ENCODE data around the gene LRRIQ4. TPM values are rescaled to one million over a fixed set of nuclear protein-coding genes. Genes with fewer than 3 reads are reported as not detected.

Gene LRRIQ4
- total RNA-seq: under 1 TPM; 0.12 to 0.18 TPM
- under 1 TPM; 0.09 to 0.18 (median 0.15) TPM for polyA plus RNA-seq (ENCODE audit: insufficient read length in 6 of 6)
- long read RNA-seq, donor 1: 0 reads
- long read RNA-seq, donor 2: 0 reads
- long read RNA-seq, donor 3: 0 reads
- long read RNA-seq, donor 4: 0 reads
- long read RNA-seq, donor 5: 0 reads
- long read RNA-seq, donor 6: 0 reads
- long read RNA-seq, donor 7: 0 reads
- long read RNA-seq, donor 8: 0 reads
- long read RNA-seq, donor 9: 0 reads
- long read RNA-seq, donor 10: 0 reads
- long read RNA-seq, donor 11: 0 reads
- long read RNA-seq, donor 12: 0 reads

DNA sequence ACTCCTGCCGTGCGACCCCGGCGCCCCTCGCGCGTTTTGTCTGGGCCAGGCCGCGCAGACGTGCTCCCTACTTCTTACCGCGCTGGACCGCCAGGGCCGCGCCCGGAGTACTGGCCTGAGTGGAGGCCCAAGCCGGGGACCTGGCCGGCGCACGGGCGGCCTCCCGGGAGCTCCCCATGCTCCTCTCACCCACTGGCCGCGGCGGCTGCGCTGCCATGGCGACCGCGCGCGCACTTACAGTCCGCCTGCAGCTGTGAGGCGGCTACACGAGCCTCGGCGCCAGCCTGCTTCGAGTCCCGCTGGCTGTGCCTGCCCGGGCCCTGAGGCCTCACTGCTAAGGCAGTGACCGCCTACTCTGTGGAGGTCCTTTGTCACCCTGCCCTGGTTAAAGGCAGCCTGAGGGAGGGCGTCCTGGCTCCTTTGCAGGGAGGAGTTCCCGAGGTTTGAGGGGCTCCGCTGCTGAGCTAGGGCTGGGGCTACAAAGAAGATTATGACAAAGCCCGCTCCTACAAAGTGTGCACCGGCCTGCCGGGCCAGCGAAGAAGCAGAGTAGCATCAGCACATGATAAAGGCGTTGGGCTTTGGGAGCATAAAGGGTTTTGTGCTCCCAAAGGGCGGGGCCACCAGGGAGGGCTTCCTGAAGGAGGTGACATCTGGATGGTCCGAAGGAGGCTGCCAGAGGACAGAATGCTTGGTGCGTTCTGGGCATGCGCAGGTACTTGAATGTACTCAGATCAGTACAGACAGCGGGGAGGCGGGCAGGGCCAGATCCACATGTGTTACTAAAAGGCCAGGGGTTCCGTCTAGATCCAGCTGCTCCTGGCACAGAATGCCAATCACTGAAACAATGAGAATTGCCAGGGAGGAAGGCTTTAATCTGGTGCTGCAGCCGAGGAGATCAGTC, at the start of gene LRRIQ4, which contains the start of gene LRRC34:
LRRIQ4 (plus strand) TSS at position 539 of the 904 bp plus-strand sequence. CDS start 9,052 bp downstream, outside the sequence.
LRRC34 (minus strand) TSS at position 573 of the 904 bp plus-strand sequence; CDS start at position 217, 356 bp downstream.
- Histone ChIP-seq H3K4me1 (peaks cover 8 to 23% of the 10 kb centered on the region in 2 donors), H3K27ac (peak within 1 kb of the TSS; percentile 58 to 72), H3K9me3 (peaks cover 0 to 9% of the 10 kb centered on the region in 2 donors), H3K27me3 (peaks cover 0 to 6% of the 10 kb centered on the region in 2 donors), H3K4me3 (peak within 1 kb of the TSS; percentile 43 to 62), H3K36me3 (no peaks in the 10 kb centered on the region)
- DNase-seq: peak; percentile 65 to 96 (median 82)
- peak; percentile 90 for ATAC-seq
- TF ChIP-seq, protein P1, sequence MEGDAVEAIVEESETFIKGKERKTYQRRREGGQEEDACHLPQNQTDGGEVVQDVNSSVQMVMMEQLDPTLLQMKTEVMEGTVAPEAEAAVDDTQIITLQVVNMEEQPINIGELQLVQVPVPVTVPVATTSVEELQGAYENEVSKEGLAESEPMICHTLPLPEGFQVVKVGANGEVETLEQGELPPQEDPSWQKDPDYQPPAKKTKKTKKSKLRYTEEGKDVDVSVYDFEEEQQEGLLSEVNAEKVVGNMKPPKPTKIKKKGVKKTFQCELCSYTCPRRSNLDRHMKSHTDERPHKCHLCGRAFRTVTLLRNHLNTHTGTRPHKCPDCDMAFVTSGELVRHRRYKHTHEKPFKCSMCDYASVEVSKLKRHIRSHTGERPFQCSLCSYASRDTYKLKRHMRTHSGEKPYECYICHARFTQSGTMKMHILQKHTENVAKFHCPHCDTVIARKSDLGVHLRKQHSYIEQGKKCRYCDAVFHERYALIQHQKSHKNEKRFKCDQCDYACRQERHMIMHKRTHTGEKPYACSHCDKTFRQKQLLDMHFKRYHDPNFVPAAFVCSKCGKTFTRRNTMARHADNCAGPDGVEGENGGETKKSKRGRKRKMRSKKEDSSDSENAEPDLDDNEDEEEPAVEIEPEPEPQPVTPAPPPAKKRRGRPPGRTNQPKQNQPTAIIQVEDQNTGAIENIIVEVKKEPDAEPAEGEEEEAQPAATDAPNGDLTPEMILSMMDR (IDR thresholded peaks at IDR 0.05): peak in 1 of 2 donors; percentile 19
- intact Hi-C loops (cut with DNase I): no loop called here

DNA sequence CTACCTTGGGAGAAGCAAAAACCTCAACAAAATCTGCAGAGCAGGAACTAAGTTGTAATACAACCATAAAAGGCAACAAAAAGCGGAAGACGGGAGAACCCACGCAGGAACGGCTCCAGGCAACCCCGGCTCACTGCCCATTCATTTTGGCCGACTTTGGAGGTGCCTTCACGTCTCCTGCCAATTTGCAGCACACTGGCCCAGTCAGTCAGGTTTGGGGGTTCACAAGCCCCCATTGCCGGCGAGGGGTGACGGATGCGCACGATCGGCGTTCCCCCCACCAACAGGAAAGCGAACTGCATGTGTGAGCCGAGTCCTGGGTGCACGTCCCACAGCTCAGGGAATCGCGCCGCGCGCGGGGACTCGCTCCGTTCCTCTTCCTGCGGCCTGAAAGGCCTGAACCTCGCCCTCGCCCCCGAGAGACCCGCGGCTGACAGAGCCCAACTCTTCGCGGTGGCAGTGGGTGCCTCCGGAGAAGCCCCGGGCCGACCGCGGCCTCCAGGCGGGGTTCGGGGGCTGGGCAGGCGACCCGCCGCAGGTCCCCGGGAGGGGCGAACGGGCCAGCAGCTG, 48.3 kb upstream of the LRRIQ4 start:
- no peaks in the 10 kb centered on the region for H3K36me3 ChIP-seq
- no peaks in the 10 kb centered on the region for H3K27me3 ChIP-seq
- peak overlapping the region; percentile 98 to 99 for H3K27ac ChIP-seq
- DNase-seq: peak; percentile 53 to 93 (median 67)
- peaks cover 0 to 3% of the 10 kb centered on the region in 2 donors for H3K9me3 ChIP-seq
- intact Hi-C loops (cut with DNase I): no loop called here
- peak overlapping the region; percentile 60 to 85 for H3K4me3 ChIP-seq
- TF ChIP-seq, protein P1 (IDR thresholded peaks at IDR 0.05): peak in 1 of 2 donors; percentile 5
- H3K4me1 ChIP-seq: peaks cover 0 to 15% of the 10 kb centered on the region in 2 donors
- ATAC-seq: peak; percentile 68

DNA sequence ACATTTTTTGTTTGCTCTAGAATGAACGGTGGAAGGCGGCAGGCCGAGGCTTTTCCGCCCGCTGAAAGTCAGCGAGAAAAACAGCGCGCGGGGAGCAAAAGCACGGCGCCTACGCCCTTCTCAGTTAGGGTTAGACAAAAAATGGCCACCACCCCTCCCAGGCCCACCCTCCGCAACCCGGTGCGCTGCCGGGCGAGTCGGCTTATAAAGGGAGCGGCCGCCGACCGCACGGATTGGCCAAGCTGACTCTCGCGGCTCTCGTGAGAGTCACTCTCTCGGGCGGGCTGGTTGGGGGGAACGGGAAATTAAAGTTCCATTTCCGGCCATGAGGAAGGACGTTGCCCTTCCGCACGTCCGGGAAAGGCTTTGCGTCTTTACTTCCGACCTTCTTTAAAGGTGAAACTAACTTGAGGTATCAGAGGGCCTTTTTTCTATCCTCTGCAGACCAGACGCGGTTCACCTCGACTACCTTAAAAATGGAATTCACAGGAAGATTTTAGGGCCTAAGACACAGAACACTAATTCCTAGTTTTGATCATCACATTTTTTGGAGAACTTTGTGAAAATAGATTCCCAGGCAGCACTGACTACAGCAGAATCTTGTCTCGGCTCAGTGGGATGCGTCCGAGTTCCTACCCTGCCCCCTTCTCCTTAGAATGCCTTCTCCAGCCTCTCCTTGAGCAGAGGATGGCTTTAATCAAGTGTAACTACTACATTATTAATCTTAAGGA, 47.6 kb upstream of the LRRIQ4 start, which contains the start of gene TERC:
TERC (minus strand) TSS at position 179 of the 731 bp plus-strand sequence.
- DNase-seq: peak; percentile 89 to 96 (median 94)
- peaks cover 0 to 3% of the 10 kb centered on the region in 2 donors for H3K9me3 ChIP-seq
- no peaks in the 10 kb centered on the region for H3K36me3 ChIP-seq
- peak within 1 kb of the TSS; percentile 60 to 85 for H3K4me3 ChIP-seq
- H3K4me1 ChIP-seq: peaks cover 0 to 15% of the 10 kb centered on the region in 2 donors
- ATAC-seq: peak; percentile 92
- peak within 1 kb of the TSS; percentile 98 to 99 for H3K27ac ChIP-seq
- intact Hi-C loops (cut with DNase I): no loop called here
- TF ChIP-seq, protein P1 (IDR thresholded peaks at IDR 0.05): no peak
- no peaks in the 10 kb centered on the region for H3K27me3 ChIP-seq

DNA sequence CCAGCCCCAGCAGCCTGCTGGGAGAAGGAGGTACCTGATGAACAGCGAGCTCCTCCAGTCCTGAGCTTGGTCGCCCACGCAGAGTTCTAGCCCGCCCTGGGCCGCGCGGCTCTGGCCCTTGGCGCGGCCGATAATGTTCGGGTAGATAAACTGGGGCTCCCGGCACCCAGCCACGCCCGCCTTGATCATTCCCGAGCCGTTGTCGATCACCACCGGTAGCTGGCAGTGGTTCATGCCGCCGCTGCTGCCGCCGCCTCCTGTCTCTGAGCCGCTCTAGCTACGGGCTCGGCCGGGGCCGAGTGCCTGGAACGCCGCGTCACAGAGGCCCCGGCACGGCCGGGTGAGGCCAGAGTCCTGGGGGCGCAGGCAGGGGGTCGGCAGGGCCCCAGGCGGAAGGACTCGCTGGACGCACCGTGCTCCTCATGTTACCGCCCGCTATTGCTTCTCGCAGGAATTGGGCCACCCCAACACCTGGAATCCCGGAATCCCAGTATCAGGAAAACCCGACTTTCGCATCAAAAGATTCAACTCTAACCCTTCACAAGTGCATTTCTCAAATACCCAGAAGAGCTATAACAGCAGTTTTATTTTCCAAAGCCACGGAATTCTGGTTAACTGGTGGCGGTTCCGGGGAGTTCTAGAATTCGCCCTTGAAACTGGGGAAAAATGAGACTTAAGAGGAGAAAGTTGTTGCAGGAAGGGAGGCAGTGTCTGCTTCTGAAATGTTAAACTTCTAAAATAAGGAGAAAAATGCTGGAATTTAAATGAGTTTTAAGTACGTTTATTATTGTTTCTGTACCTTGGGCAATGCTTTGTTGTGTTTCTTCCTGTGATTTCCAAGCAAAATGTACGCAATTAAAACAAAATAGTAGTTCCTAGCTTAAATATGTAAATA, 43.1 kb upstream of the LRRIQ4 start, which contains the start of gene ACTRT3:
ACTRT3 (minus strand) TSS at position 275 of the 895 bp plus-strand sequence; CDS start at position 234, 41 bp downstream.
- Histone ChIP-seq H3K9me3 (peaks cover 0 to 3% of the 10 kb centered on the region in 2 donors), H3K36me3 (peaks cover 0 to 1% of the 10 kb centered on the region in 2 donors), H3K27me3 (no peaks in the 10 kb centered on the region), H3K4me1 (peaks cover 7 to 9% of the 10 kb centered on the region in 2 donors), H3K4me3 (peak within 1 kb of the TSS; percentile 50 to 51), H3K27ac (peak within 1 kb of the TSS; percentile 84 to 92)
- TF ChIP-seq, protein P1 (IDR thresholded peaks at IDR 0.05): no peak
- ATAC-seq (peak; percentile 3), DNase-seq (peak; percentile 61 to 93 (median 64))
- intact Hi-C loops (cut with DNase I): no loop called here

Measured in left lung (tissue), 14 donors.